HG03139 (cell line): Measurements from ENCODE around the gene CCL25.
"Not testable (repeated sequence)": the region's sequence is repeated elsewhere in the genome, so short reads cannot be mapped to it uniquely, and the experiment has no call there.

ENCODE experiments used
- ATAC-seq: cut with Tn5 transposase; IDR thresholded peaks from one replicate; pipeline ENCODE4 v1.9.1; 2021; ENCODE audit not compliant: unreplicated experiment

CCL25 gene, protein sequence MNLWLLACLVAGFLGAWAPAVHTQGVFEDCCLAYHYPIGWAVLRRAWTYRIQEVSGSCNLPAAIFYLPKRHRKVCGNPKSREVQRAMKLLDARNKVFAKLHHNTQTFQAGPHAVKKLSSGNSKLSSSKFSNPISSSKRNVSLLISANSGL

DNA sequence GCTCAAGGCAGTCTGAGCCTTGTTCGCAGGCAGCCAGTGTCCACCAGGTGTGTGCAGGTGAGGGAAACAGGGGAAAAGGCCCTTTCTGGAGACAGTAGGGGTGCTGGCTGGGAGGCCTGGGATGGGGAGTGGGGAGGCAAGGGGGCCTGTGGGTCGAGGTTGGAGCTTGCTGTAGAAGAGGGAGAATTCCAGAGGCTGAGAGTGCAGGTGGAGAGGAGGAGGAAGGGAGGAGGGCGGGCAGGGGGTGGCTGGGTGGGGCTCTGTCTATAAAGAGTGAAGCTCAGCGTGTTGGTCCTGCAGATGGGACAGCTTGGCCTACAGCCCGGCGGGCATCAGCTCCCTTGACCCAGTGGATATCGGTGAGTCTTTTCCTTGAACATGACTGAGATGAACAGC lies at the start of gene CCL25:
Gene CCL25, plus strand, starts transcription at position 297 of the 396 bp plus-strand sequence. CDS start 290 bp downstream, outside the sequence.
- ATAC-seq, result no peak

DNA sequence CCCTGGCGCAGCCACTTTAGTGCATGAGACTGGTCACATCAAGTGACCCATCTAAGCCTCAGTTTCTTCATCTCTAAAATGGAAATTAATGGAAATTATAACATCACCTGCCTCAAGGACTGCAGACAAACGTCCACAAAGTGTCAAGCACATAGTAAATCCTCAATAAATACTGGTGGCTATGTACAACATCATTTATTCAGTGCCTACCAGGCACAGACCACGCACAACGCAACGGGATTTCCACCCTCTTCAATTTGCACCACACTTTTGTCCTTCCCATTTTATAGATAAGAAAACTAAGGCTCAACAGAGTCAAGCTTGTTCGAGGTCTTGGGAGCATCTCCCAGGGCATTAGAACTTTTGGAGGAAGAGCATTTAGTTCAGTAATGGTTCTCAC lies 48.6 kb upstream of the CCL25 start:
- ATAC-seq, result no peak

DNA sequence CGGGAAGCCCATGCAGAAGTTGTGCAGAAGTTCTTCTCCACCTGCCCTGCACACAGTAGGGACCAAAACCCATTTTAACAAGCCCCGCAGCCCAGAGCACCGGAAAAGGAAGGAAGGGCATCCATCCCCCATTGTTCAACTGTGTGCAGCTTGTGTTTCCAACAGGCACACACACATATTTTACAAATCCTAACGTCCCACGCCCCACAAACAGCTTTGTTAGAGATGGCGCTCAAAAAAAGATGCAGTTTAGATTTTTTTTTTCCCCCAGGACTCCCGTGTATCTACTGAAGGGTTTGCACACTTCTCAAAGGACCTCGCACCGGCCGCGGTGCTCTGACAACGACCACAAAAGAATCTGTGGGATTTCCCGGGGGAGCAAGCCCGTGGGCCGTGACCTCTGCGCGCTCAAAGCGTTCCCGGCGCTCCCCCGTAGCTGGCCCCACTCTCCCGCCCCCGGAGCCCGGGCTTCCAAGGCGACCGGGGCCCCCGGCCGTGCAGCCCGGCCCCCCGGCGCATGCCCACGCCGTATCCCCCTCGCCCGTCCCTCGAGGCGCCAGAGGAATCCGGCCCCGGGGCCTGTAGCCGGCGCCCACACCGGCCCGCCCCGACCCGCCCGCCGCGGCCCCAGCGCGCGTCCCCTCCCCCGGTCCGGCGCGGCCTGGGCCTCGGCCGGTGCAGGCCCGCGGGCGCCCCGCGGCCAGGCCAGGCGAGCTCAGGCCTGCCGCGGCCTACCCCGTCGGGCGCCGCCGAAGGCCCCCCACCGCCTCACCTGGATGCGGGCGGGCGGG lies 47.6 kb upstream of the CCL25 start:
- peak; percentile 27 for ATAC-seq

DNA sequence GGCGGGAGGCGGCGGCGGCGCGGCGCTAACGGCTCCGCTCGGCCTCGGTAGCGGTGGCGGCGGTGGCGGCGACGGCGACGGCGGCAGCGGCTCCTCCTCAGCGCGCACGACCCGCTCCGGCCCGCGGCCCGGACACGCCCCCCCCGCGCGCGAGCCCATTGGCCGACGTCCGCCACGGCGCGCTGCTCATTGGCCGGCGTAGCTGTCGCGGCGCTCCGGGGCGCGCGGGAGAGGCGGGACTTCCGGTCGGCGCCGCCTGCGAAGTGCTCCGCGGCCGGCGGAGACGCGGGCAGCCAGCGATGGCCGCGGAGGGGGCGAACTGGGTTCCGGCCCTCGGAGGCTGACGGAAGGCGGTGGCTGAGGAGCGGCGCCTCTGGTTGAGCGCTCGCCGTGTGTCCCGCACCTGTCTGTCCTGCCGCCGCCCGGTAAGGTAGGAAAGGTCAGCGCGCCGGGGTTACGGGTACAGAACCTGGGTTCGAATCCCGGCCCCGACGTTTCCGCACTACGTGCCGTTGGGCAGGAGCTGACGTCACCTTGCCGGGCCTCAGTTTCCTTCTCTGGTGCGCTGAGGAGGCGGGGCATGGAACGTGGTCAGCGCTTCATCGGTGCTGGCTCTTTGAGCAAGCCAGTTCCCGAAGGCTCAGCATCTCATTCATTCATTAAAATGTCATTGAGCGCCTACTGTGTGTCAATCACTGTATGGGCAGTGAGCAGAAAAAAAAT lies 46.9 kb upstream of the CCL25 start, which contains the start of gene ELAVL1:
Gene ELAVL1, minus strand, starts transcription at position 108 of the 723 bp plus-strand sequence. CDS start 13,826 bp downstream, outside the sequence.
- peak; percentile 51 for ATAC-seq

DNA sequence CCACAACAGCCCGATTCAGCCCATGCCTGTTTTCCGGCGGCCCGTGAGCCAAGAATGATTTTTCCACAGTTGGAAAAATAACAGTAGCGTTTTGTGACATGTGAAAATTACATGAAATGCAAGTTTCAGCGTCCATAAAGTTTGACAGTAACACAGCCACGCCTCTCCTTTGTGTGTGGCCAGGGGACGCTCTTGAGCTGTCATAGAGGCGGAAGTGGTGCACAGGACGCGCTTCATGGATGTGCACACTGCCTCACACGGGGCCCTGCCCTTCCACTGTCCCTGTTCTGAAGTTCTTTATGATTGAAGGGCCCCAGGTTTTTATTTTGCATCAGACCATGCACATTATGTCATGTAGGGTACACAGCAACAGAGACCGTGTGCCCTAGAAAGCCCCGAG lies 34.8 kb upstream of the CCL25 start:
- no peak for ATAC-seq

DNA sequence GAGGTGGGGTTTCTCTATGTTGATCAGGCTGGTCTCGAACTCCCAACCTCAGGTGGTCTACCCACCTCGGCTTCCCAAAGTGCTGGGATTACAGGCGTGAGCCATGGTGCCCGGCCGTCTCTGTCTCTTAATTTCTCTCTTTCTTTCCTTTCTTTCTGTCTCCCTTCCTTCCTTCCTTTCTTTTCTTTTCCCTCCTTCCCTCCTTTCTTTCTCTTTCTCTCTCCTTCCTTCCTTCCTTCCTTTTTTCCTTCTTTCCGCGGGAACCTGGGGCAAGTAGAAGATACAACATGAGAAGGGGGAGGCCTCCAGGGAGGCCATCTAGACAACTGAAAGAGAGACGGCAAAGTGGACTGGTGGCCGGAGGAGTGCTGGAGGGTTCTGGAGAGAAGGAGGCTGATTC lies 31.9 kb upstream of the CCL25 start:
- ATAC-seq, result no peak

DNA sequence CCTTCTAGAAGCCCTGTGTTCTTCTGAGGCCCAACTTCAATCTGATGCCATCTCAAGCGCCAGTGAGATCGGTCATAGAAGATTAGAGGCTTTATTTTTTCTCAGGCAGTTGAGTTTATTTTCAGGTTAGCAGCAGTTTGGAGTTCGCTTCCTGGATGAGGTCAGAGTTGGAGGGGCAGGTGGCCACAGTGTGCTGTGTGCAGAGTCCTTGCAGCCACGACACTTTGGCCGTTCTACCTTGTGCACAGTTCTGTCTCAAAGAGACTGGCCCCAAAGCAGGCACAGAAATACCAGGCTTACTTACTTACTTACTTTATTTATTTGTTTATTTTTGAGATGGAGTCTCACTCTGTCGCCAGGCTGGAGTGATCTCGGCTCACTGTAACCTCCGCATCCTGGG lies 31.2 kb upstream of the CCL25 start:
- ATAC-seq, result no peak

DNA sequence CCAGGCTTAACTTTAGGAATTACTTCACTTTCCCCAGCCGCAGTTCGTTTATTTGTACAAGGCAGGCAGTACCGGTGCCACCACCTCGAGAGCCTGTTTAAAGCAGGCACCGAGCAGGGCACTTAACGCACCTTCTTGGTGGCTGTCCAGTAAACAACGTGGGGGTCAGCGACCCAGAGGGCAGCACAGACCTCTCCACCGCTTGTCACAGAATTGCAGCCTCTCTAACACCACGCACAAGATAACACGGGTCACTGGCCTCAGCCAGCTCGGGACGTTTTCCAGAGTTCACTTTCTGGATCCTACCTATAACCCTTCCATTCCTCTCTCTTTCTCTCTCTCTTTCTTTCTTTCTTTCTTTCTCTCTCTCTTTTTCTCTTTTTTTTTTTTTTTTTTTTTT lies 30.3 kb upstream of the CCL25 start:
- no peak for ATAC-seq

DNA sequence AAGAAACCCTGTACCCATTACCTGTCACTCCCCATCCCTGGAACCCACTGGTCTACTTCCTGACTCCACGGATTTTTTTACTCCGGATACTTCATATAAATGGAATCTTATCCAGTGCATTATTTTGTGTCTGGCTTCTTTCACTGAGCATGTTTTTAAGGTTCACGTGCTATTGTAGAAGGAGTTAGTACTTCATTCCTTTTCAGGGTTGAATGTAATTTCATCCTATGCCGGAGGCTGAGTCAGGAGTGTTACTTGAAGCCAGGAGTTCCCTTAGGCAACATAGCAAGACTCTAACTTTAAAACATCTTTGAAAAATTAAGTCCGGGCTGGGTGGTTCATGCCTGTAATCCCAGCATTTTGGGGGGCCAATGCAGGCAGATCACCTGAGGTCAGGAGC lies 29.2 kb upstream of the CCL25 start:
- no peak for ATAC-seq

DNA sequence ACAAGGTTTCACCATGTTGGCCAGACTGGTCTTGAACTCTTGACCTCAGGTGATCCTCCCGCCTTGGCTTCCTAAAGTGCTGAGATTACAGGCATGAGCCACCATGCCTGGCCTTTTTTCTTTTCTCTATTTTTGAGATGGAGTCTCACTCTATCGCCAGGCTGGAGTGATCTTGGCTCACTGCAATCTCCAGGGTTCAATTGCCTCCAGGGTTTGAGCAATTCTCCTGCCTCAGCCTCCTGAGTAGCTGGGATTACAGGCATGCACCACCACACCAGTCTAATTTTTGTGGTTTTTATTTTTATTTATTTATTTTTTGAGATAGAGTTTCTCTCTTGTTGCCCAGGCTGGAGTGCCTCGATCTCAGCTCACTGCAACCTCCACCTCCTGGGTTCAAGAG lies 28.3 kb upstream of the CCL25 start:
- ATAC-seq, result not testable (repeated sequence)

DNA sequence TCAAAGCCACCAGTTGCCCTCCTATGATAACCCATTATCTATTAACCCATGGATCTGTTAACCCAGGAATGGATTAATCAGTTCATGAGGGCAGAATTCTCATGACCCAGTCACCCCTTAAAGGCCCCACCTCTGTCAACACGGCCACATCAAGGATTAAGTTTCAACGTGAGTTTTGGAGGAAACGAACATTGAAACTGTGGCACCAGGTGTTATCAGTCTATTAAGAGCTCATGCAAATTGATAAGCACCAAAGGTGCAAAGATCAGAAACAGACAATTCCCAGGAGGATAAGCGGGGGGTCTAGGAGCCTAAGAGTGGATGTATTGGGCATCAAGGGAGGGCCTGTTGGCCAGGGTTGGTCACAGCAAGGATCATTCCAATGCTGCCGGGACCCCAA lies 27.2 kb upstream of the CCL25 start:
- no peak for ATAC-seq

DNA sequence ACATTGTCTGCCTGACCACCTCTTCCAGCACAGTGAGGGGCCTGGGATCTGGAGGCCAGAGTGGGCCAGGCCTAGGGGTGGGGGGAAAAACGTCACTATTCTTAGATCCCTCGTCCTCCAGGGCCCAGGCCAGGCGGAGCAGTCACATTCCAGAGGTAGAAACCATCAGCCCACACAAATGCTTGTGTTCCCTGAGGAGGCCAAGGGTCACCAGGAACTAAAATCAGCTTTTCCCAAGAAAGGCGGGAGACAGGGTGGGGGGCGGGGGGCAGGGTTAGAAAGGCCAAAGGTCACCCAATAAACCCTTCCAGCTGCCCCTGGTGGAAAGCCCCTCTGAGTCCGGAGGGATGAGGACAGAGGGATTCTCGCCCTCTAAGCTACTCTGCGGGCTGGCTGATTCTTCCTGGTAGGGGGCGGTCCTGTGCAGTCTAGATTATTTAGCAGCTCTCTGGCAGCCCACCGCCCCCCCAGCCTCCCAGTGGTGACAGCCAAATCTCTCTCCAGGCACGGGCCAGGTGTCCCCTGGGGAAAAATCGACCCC lies 23.5 kb upstream of the CCL25 start:
- no peak for ATAC-seq

DNA sequence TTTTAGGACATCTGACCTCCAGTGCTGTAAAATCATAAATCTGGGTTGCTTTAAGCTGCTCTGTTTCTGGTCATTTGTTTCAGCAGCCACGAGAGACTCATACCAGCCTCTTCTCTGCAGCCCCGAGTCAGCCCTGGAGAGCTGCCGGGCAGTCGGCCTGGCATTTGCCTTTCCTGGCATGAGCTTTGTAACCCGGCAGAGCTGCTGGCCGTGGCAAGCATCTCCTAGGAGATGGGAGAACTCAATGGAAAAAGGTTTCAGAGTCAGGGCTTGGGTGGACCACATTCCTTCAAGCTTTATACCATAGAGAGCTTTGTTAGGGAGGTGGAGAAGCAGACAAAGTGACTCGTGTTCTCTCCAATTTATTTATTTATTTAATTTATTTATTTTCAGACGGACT lies 21.6 kb upstream of the CCL25 start:
- ATAC-seq, result no peak

DNA sequence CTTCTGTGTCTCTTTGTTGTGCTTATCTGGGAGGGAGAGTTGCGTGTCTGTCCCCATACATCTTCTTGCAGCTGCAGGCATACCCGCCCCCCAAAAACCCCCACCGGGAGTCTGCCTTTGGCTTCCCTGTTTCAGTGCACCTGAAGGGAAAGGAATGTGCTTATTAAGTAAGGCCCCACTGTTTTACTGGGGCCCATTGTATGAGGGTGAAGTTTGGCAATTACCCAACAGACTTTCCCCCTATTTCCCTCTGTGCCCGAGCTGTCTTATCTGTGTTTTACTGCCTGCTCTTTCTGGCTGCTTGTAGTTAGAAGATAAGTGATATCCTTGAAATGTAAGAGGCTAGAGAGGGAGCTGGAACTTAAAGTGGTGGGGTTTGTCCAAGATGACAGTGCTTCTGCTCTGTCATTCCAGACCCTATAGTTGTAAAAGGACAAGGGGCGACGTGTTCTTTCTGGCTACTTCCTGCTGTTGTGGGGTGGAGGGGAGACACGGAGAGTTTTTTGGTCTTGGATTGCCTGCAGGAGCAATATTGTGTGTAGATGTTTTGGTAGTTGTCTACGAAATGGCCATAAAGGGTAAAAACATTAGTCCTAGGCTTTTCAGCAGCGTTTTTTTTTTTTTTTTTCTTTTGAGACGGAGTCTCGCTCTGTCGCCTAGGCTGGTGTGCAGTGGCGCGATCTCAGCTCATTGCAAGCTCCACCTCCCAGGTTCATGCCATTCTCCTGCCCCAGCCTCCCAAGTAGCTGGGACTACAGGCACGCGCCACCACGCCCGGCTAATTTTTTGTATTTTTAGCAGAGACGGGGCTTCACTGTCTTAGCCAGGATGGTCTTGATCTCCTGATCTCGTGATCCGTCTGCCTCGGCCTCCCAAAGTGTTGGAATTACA lies 19.0 kb upstream of the CCL25 start:
- not testable (repeated sequence) for ATAC-seq

DNA sequence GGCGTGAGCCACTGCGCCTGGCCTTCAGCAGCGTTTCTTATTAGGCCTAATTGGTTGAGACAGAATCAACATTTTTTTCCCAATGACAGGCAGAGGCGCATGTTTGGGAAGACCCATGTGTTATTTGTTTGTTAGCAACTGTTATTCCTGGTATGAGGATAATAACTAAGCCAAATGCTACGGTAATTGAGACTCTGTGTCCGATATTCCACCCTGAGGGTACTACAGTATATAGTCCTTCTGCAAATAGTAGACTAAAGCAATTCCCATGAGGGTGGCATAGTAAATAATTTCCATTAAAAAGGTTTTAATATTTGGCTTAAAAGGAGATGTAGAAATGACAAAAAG lies 18.4 kb upstream of the CCL25 start:
- ATAC-seq, result no peak

DNA sequence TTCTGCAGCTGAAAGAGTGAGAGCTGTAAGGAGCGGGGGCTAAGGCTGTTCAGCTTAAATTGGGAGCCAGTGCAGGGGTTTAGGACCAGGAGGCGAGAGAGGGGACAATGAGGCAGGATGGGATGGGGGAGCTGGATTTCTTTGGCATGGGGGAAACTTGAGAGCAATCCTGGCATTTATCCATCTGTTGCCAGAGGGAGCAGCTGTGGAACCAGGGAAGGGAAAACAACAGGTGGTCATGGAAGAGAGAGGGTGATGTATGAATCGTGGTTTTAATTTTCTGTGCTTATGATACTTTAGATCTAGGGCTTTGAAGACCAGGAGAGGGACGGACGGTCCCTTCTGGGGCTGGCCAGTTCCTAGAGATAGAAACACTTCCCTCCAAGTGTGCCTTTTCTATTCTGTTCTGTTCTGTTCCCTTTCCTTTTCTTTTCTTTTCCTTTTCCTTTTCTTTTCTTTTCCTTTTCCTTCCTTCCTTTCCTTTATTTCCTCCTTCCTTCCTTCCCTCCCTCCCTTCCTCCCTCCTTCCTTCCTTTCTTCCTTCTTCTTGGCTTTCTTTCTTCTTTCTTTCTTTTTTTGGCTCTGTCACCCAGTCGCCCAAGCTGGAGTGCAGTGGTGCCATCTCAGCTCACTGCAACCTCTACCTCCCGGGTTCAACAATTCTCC lies 16.0 kb upstream of the CCL25 start:
- ATAC-seq, result no peak

DNA sequence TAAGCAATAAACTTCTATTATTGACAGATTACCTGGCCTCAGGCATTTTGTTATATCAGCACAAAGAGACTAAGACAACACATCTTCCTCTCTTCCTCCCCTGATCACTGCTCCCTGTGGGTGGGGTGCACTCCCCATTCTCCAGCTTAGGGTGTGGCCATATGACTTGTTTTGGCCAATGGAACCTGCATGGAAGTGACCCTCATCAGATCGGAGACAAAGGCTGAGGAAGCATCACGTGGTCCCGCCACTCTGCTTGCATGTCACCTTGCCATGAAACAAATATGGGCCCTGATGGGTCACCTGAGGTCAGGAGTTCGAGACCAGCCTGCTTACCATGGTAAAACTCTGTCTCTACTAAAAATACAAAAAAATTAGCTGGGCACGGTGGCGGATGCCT lies 13.7 kb upstream of the CCL25 start:
- no peak for ATAC-seq

DNA sequence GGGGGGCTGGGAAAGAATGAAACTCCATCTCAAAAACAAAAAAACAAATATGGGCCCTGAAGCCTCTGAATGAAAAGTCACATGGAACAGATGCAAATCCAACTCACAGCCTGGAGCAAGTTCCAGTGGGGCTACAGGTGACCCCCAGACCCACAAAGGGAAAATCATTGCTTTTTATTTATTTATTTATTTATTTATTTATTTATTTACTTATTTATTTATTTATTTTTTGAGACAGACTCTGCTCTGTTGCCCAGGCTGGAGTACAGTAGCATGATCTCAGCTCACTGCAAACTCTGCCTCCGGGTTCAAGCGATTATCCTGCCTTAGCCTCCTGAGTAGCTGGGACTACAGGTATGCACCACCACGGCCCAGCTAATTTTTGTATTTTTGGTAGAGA lies 13.3 kb upstream of the CCL25 start:
- ATAC-seq, result no peak

DNA sequence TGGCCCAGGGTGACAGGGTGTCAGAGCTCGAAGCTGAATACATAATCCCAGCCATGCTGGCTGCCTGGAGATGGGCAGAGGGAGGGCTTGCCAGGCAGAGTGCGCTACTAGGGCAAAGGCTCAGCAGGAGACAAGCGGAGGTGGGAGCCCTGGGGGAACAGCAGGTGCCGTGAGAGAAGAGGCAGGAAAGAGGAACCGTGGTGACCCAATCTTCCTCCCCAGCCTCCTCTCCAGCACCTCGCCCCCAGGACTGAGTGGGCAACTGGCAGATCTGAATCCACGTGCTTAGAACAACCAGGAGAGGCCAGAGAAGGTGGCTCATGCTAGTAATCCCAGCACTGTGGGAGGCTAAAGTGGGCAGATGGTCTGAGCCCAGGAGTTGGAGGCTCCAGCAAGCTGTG lies 11.0 kb upstream of the CCL25 start:
- ATAC-seq, result no peak

DNA sequence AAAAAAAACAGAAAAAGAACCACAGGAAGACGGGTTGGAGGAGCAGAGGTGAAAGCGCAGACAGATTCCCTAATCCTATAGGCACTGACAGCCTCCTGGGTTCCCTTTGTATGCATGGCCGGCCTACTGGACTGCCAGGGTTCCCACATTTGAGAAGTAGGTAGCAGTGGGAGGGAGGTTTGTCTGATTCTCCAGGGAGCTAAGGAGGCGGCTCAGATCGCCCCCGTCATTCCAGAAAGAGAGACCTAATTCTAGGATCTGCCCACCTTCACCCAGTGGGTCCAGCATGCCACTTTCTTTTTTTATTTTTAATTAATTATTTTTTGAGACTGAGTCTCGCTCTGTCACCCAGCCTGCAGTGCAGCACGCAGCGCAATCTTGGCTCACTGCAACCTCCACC lies 9.7 kb upstream of the CCL25 start:
- no peak for ATAC-seq
